HG02763 (cell line): ENCODE data around the gene SAG.
A peak's percentile ranks its signal among the peaks of the same experiment; 100 is the strongest.
"Not testable (repeated sequence)": the region's sequence is repeated elsewhere in the genome, so short reads cannot be mapped to it uniquely, and the experiment has no call there.

Experiments
- ATAC-seq: cut with Tn5 transposase; IDR thresholded peaks from one replicate; pipeline ENCODE4 v1.9.1; 2021; ENCODE audit warnings: mild to moderate bottlenecking, moderate library complexity; ENCODE audit not compliant: unreplicated experiment

Gene SAG

DNA sequence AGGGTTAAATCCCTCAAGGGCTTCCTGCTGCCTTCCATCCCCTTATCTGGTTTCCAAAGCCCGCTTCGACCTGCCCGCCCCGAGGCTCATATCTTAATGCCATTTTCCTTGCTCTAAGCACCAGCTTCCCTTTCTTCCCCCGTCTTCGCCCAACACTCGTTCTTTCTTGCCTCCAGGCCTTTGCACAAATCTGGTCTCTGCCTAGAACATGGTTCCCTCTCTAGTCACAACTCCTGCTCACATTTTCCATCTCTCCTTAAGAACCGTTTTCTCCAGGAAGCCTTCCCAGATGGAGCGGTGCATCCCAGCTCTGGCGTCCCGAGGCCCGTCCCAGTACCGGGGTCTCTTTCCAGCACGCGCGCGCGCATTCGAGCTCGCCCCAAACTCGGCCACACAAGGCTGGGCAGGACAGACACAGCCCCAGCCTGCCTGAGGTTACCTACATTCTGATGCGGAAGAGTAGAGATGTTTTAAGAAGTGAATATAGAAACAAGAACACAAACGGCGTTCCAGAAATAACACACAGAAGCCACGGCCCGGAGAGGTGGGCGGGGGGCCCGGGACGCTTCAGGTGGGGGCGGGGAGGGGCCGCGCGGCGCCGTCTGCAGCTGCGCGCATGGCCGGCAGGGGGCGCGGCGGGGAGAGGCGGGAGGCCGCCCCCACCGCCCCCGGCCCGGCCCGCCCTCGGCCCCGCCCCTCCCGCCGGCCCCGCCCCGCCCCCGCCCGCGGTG, 46.3 kb downstream of the SAG start, which contains the start of gene DGKD:
DGKD (plus strand) TSS at position 726 of the 731 bp plus-strand sequence. CDS start 25 bp downstream, outside the sequence.
- peak; percentile 58 for ATAC-seq

DNA sequence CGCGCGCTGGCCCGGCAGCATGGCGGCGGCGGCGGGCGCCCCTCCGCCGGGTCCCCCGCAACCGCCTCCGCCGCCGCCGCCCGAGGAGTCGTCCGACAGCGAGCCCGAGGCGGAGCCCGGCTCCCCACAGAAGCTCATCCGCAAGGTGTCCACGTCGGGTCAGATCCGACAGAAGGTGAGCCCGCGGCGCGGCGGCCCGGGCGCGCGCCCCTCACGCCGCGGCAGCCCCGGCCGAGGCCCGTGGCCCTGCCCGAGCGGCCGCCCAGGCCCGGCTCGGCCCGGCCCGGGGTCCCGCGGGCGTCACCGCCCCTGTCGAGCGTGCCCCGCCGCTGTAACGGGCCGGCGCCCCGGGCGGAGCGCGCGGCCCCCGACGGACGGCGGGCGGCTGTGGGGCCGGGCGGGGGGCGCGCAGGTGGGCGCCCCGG, 46.9 kb downstream of the SAG start:
- peak; percentile 25 for ATAC-seq

DNA sequence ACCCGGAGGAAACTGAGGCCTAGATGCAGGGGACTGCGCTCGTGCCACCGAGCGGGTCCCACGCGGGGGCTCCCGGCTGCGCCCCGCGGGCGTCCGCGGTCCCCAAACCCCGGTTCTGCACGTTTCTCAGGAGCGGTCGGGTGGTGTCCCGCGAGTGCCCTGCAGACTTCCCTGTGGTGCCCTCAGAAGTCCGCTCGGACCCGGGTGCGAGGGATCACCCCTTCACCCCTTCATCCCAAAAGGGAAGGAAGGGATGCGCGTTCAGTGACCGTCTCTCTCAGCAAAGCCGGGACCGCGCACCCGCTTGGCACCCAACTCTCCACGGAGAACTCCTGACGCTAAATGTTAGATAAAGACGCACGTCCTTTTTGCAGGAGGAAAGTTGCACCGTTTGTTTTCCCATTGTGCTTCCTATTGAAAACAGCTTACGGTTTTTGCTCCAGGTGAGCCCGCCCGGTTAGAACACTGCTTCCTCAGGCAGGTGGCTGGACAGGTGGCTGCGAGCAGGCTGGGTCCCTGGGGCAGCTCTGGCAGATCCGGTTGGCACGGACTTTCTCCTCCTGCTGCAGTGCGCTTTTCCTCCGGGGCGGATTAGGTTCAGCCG, 47.5 kb downstream of the SAG start:
- peak; percentile 6 for ATAC-seq

DNA sequence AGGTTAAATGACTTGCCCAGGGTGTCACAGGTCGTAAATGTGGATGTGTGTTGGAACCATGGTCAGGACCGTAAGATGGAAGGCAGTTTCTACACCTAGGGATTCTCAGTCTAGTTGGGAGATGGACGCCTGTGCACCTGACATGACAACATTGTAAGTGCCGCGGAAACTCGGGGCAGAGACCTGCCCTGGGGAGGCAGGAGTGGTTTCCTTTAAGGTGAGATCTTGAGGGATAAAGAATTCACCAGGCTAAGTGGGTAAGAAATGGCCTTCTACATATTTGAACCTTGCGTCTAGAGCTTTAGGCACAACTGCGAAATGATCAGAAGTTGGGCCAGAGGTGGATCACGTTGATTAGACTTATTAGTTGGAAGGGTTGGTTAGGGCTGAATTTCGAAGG, 48.3 kb downstream of the SAG start:
- no peak for ATAC-seq

DNA sequence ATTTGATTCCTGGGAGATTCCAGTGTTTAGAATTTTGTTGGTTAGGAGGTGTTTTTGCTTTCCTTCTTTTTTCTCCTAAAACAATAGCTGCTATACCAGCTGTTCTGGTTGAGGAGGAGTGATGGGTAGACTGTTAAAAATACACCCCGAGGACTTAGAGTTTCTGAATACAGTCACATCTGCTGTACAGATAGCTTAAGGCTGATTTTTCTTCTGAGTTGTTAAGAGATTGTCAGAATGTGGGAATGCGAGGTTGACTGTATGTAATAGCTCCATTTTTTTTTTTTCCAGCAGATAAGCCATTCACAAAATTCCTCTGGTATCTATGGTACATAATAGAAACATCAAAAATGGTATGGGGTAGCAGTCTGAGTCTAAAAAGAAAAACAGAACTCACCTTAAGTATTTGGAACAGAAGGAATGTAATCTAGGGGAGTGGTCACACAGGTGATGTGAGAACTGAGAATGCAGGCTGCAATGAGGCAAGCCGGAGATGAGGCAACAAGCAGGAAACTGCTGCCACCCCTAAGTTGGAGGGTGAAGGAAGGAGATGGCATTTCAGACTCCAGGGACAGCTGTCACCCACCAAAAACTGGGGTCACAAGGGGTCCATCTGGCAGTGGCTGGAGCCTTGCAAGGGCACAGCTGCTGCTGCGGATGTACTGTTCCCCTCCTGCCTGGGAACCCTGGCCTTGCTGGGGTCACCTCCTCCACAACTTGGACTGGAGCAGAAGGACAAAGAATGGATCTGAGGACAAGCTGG, 49.1 kb downstream of the SAG start:
- no peak for ATAC-seq

DNA sequence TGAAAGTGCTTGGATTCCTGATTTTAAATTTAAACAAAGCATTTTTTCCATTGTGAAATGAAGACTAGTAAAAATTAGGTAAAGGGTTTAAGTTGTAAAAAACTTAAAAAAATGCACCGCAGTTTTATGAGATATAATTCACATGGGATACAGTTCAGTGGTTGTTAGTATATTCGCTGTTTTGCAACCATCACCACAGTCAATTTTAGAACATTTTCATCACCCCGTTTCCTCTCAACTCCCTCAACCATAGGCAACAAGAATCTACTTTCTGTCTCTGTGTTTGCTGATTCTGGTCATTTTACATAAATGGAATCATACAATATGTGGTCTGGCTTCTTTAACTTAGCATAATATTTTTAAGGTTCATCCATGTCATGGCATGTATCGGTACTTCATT, 50.7 kb downstream of the SAG start:
- no peak for ATAC-seq

DNA sequence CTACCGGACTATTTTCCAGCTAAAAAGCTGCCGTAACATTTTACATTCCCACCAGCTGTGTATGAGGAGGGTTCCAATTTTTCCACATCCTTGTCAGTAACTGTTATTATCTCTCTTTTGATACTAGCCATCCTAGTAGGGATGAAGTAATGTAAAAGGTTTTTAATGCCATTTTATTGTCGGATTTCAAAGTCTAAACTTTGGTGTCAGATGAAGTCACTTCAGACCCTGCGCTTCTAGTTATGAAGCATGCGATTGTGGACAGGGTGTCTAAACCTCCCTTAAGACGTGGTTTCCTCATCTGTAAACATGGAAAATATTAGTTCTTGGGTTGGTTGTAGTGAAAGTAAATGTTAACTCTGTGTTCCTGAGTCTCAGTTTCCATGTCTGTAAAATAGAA, 51.3 kb downstream of the SAG start:
- ATAC-seq = no peak

DNA sequence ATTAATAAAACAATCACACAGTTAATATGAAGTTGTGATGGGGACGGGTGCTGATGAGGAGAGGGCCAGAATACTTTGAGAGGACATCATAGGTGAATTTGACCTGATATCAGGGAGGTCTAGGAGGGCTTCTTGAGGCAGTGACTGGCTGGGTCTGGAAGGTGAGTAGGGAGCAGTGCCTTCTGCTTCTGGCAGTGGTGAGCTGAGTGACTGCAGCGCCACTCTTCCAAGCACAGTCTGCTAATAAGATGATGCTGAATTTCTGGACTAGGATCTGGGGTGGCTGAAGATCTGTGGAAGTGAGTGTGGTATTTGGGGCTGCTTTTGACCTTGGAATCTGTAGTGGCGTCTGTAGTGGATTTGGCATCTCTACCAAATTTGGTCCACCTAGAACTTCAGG, 52.2 kb downstream of the SAG start:
- no peak for ATAC-seq

DNA sequence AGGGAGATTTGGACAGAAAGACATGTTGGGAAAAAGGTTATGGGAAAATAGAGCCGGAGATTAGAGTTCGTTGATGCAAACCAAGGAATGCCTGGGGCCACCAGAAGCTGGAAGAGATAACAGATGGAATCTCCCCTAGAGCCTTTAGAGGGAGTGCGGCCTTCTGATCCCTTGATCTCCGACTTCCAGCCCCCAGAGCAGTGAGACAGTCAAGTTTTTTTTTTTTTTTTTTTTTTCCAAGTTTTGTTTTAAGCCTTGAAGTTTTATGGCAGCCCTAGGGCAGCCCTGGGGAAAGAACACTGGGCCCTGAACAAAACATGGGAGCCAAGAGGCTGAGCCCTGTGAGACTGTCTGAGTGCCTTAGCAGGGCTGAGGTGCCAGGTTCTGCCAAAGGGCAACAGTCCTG, 53.2 kb downstream of the SAG start:
- ATAC-seq = no peak

DNA sequence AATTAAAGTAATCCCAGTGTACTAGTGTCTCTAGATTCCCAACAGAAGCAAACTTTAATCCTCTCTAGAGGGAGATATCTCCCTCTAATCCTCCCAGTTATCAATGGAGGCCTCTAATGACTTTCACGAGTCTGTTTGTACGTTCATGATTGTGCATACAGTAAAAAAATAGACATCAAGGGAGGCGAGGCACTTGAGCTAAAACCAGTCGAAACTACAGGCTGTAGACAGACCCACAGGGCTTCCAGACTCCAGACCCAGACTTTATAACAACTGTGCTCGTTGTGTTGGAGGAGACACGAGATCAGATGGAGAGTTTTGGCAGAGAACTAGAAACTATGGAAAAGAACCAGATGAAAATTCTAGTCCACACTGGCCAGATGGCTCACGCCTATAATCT, 53.7 kb downstream of the SAG start:
- ATAC-seq = no peak

DNA sequence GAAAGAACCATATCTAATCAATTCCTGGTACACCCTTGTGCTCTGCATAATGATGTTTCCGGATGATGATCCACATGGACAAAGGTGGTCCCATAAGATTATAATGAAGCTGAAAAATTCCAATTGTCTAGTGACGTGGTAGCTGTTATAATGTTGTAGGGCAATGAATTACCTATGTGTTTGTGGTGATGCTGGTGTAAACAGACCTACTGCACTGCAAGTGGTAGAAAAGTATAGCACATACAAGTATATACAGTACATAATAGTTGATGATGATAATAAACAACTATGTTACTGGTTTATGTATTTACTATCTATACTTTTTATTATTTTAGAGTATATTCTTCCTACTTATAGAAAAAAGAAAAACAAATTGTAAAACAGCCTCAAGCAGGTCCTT, 55.1 kb downstream of the SAG start:
- ATAC-seq = no peak

DNA sequence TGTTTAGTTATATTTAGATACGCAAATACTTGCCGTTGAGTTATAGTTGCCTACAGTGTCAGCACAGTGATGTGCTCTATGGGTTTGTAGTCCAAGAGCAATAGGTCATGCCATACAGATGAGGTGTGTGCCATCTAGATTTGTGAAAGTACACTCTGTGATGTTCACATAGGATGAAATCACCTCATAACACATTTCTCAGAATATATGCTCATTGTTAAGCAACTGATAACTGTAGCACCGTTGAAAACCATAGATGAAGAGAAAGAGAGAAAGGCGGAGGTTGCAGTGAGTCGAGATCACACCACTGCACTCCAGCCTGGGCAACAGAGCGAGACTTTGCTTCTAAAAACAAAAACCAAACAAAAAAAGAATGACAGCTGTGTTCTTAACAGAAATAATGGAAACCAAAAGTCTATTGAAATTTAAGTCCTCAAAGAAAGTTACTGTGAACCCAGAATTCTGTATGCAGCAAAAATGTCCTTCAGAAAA, 56.2 kb downstream of the SAG start:
- no peak for ATAC-seq

DNA sequence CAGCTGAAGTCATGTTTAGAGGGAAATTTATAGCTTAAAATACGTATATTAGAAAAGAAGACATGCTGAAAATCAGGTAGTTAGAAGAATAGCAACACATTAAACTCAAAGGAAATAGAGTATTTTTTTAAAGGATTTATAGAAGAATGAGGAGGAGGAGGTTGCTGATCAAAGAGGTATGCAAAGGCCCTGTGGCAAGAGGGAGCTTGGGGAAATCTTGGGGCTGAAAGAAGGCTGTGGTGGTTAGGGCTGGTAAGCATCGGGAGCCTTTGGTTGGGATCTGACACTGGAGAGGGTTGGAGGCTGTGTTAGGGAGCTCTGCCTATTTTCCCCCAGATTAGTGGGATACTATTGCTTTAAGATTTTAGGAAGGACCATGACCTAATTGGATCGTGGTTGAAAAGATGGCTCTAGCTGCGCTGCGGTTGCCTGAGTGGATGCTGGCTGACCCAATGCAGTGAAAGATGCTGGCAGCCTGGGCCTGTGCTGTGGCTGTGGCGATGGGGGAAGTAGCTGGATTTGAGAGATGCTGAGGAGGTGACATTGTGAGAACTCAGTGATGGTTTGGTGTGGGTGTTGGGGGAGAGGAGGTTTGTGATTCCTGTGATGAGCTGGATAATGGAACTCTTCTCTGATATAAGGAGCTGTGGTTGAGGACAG, 58.4 kb downstream of the SAG start:
- ATAC-seq = no peak

DNA sequence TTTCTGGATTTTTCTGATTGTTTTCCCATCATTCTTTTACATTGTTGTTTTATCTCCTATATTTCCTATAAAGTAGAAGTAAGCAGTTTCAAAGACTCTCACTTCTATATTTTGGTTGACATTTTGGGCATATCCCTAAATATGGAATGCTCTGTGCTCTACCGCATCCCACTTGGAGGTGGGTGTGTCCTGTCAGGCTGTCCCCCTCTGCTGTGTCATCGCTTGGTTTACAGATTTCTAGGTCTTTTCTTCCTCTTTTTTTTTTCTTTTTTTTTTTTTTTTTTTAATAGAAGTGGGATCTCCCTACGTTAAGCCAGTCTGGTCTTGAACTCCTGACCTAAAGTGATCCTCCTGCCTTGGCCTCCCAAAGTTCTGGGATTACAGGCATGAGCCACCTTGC, 60.0 kb downstream of the SAG start:
- no peak for ATAC-seq

DNA sequence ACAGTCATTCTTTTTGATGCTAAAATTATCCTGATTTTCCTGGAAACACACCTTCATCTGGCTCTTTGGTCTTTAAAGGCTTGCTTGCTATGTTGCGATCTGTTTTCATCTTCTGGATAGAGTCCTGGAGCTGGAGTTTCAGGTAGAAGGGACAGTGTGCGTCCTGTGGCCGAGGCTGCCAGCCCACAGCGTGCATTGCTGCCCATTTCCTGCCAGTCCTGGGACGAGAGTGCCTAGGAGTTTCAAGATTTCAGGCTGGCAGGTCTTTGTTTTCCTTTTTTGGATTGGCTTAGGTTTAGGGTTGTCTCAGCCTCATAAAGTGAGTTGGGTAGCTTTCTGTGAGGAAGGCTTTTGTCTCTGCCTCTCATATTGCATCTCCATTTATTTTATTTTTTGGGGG, 61.1 kb downstream of the SAG start:
- ATAC-seq = no peak

DNA sequence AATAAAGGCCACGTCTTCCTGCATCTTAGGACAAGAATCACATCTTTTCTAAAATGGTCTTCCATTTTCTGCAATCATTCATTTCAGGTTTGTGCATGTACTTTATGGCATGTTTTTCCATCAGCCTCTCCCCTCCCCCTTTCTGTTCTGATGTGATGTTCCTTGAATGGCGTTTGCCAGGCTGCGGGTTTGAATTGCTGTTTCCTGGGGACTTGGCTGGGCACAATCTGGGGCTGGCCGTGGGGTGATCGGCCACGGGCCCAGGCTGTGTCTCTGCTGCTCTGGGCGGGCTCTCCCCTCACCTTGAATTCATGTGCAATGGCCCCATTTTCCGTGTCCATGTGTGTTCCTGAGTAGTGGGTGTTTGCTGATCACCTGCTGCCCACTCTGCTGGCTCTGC, 61.8 kb downstream of the SAG start:
- ATAC-seq = no peak

DNA sequence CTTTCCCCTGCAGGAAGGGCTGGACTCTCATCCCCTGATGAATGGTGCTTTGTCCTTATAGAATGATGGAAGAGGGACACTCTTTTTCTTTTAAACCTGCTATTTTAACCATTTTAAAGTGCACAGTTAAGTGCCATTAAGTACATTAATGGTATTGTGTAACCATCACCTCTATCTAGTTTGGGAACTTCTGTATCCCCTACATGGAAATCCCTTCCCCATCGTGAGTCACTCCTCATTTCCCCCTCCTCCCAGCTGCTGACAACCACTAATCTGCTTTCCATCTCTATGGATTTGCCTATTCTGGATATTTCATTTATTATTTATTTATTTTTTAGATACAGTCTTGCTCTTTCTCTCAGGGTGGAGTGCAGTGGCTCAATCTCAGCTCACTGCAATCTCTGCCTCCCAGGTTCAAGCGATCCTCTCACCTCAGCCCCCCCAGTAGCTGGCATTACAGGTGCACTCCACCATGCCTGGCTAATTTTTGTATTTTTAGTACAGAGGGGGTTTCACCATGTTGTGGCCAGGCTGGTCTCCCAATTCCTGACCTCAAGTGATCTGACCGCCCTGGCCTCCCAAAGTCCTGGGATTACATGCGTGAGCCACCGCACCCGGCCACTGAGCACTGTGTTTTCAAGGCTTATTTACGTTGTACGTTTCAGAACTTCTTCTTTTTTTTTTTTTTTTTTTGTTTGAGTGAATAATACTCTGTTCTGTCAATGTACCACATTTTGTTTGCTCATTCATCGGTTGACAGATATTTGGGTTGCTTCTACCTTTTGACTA, 62.5 kb downstream of the SAG start:
- no peak for ATAC-seq

DNA sequence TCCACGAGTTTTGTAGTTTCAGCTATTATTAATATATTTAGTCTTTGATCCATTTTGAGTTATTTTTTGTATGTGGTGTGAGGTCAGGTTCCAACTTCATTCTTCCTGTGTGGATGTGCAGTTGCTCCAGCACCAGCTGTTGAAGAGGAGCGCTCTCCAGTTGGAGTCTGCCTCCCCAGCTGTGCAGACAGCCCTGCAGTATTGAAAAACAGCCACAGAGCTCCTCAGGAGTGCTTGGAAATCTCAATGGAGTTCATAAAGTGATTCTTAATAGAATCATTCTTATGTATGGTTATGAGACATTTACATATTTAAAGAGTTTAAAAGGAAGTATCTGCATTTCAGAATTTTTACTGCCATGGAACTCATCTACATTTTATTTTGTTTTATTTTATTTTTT, 64.0 kb downstream of the SAG start:
- no peak for ATAC-seq

DNA sequence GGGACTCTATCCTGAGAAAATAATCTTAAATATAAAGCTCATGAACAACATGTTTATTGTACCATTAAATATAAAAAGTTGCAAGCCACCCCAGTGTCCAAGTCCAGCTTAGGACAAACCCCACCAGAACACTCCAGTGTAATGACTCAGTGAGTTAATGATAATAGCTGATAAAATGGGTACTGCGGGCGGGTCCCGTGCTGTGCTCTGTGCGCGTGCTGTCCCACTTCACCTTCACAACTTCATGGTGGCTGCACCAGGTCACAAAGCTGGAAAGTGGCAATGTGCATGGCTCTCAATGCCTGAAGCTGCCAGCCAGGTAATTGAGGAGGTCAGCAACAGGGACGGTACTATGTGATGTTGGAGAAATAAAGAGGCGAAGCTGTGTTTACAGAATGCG, 65.2 kb downstream of the SAG start:
- no peak for ATAC-seq

DNA sequence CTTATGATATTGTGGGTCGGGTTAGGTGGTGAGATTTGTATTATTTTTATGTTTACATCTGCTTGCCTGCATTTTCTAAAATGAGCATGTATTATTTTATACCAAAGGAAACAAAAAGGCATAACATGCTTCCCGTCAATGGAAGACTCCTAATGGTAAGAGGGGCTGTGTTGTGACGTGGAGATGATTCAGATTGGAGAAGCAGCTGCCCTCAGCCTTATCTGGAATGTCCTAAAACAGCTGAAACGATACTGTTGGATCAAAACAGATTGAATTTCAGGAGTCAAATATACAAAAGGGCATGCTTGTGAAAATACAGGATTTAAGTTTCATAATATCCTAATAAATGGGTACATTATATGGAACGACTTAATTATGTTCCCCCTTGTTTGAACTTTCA, 65.7 kb downstream of the SAG start:
- ATAC-seq = no peak

DNA sequence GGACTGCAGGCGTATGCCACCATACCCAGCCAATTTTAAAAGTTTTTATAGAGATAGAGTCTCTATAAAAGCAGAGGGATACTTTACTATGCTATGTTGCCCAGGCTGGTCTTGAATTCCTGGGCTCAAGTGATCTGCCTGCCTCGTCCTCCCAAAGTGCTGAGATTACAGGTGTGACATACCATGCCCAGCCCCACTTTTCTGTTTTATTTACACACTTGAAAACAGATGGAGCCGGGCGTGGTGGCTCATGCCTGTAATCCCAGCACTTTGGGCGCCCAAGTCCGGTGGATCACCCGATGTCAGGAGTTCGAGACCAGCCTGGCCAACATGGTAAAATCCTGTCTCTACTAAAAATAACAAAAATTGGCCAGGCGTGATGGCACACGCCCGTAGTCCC, 67.2 kb downstream of the SAG start:
- not testable (repeated sequence) for ATAC-seq
